ENCODE data around the gene PLAAT5.
"Not testable (repeated sequence)": the region's sequence is repeated elsewhere in the genome, so short reads cannot be mapped to it uniquely, and the experiment has no call there.

PLAAT5 gene
- total RNA-seq, result 0.10 to 2.1 (median 1.2) reads per million in 4 experiments

GRCh38 chr11:63490551-63491239, at the start of gene PLAAT5:
Gene PLAAT5, minus strand, starts transcription at chr11:63491167. Its CDS starts 133 bp downstream, at chr11:63491034.
- no peak for DNase-seq

- no peak for DNase-seq
These were observed 46.5 kb upstream of the PLAAT5 start for GRCh38 chr11:63537293-63538101.

- DNase-seq, result peak; percentile 4
These were observed 45.8 kb upstream of the PLAAT5 start, which contains the start of gene PLAAT4 for GRCh38 chr11:63536669-63537292. Gene PLAAT4, plus strand, starts transcription at chr11:63536808. Its CDS starts 61 bp downstream, at chr11:63536869.

- no peak for DNase-seq
These were observed 44.8 kb upstream of the PLAAT5 start for GRCh38 chr11:63535734-63536133.

GRCh38 chr11:63534895-63535461, 44.0 kb upstream of the PLAAT5 start:
- no peak for DNase-seq

GRCh38 chr11:63534076-63534475, 43.1 kb upstream of the PLAAT5 start:
- DNase-seq, result no peak

- no peak for DNase-seq
These were observed 42.0 kb upstream of the PLAAT5 start for GRCh38 chr11:63532799-63533475.

GRCh38 chr11:63532117-63532516, 41.1 kb upstream of the PLAAT5 start:
- DNase-seq, result no peak

GRCh38 chr11:63531074-63531792, 40.3 kb upstream of the PLAAT5 start:
- peak; percentile 24 for DNase-seq

- DNase-seq, result no peak
These were observed 39.1 kb upstream of the PLAAT5 start for GRCh38 chr11:63530021-63530420.

GRCh38 chr11:63529373-63529772, 38.4 kb upstream of the PLAAT5 start:
- DNase-seq, result not testable (repeated sequence)

- not testable (repeated sequence) for DNase-seq
These were observed 37.8 kb upstream of the PLAAT5 start for GRCh38 chr11:63528729-63529278.

- not testable (repeated sequence) for DNase-seq
These were observed 37.2 kb upstream of the PLAAT5 start for GRCh38 chr11:63528156-63528555.

- DNase-seq, result no peak
These were observed 36.7 kb upstream of the PLAAT5 start for GRCh38 chr11:63527667-63528066.

- DNase-seq, result no peak
These were observed 32.2 kb upstream of the PLAAT5 start for GRCh38 chr11:63523151-63523550.

GRCh38 chr11:63521896-63522295, 30.9 kb upstream of the PLAAT5 start:
- no peak for DNase-seq

- DNase-seq, result no peak
These were observed 29.7 kb upstream of the PLAAT5 start for GRCh38 chr11:63520606-63521170.

- DNase-seq, result no peak
These were observed 27.6 kb upstream of the PLAAT5 start for GRCh38 chr11:63518548-63518947.

- DNase-seq, result no peak
These were observed 26.2 kb upstream of the PLAAT5 start for GRCh38 chr11:63517156-63517555.

GRCh38 chr11:63516109-63516508, 25.1 kb upstream of the PLAAT5 start:
- no peak for DNase-seq

GRCh38 chr11:63512816-63513215, 21.8 kb upstream of the PLAAT5 start:
- no peak for DNase-seq

Data from effector CD8-positive, alpha-beta T cell (primary cell).